Spleen (tissue), 7 donors: Measurements from ENCODE around the gene ODAD3.

ENCODE experiments used
- CTCF ChIP-seq, 11 experiments: fragments of 200-600 bp in 7 of 11; fragments of 450-650 bp in 4 of 11; sonication (generic) in 4 of 11; IDR thresholded peaks in 8 of 11; conservative IDR thresholded peaks in 3 of 11; 1 replicate in 7 of 11; 2 replicates in 4 of 11; pipeline versions ENCODE4 v1.4.0 to v1.8.0; 2016 to 2021; ENCODE audit warnings: antibody characterized with exemption in 11 of 11, inconsistent platforms in 4 of 11, mild to moderate bottlenecking in 1 of 11
- POLR2AphosphoS5 ChIP-seq, 3 donors: sonication (generic); formaldehyde crosslinking; IDR thresholded peaks; one replicate each; pipeline ENCODE4 v1.5.1; 2017; ENCODE audit warnings: antibody characterized with exemption in 3 of 3
- donor health status: DM: no; HTN: no; CAD: no; lungs with moderate emphysema.
- donor health status: DM: no; HTN: no; CAD: no.
- donor health status: DM: no; HTN: no; CAD: no.

- TF ChIP-seq CTCF (IDR thresholded peaks at IDR 0.05 in 8 of 11, conservative IDR thresholded peaks at IDR 0.05 in 3 of 11), result no peak
- TF ChIP-seq POLR2AphosphoS5 (IDR thresholded peaks at IDR 0.05), result no peak
Observed at GRCh38 chr19:11399667-11400066, 35.3 kb downstream of the ODAD3 start.
